ENCODE results near the gene DOCK9. TPM values are rescaled to one million over a fixed set of nuclear protein-coding genes. Genes with fewer than 3 reads are reported as not detected.

The DOCK9 gene
- total RNA-seq, 1 experiment from 2014 or later, result 31.7 TPM

DNA sequence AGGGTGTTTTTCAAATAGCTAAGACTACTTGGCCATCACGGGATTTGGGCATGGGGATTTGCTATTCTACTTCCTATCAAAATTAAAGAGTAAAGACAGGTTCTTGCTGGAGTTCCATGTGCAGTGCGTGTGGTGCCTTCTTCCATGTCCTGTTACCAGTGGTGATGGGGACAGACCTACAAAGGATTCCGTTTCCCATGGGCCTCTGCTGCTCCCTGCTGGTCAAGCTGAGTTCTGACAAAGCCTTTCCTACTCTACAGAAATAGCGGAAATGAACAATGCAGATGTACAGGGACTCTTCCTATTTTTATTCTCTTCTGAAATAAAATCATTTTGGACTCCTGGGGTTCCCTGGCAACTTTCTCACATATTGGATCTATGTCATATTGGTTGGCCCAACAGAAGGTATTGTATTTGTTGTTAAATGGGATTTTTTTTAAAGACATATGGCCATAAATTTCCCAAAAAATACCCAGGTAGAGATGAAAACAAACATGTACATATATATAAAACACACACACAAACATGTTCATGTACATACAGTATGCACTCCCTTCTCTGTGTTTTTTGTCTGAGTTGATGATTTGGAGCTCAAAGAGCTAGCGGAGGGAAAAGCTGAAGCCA, 134.9 kb downstream of the DOCK9 start:
- ChIA-PET POLR2A (ENCODE audit: unreplicated experiment) (no interaction called here), CTCF (no interaction called here)
- H3K79me2 ChIP-seq (ENCODE audit: low read length), result no peaks in the 10 kb centered on the region
- no peak overlapping the region for H3K4me2 ChIP-seq (ENCODE audit: low read length)
- ATAC-seq (peak; percentile 82), DNase-seq (peak; percentile 69)
- no peaks in the 10 kb centered on the region for H3K9me2 ChIP-seq (replicated peaks; ENCODE audit: low read length)
- no peaks in the 10 kb centered on the region for H3K9me3 ChIP-seq (ENCODE audit: low read length)
- no peak overlapping the region for H3K4me3 ChIP-seq (ENCODE audit: low read length)
- TF ChIP-seq, protein P1, sequence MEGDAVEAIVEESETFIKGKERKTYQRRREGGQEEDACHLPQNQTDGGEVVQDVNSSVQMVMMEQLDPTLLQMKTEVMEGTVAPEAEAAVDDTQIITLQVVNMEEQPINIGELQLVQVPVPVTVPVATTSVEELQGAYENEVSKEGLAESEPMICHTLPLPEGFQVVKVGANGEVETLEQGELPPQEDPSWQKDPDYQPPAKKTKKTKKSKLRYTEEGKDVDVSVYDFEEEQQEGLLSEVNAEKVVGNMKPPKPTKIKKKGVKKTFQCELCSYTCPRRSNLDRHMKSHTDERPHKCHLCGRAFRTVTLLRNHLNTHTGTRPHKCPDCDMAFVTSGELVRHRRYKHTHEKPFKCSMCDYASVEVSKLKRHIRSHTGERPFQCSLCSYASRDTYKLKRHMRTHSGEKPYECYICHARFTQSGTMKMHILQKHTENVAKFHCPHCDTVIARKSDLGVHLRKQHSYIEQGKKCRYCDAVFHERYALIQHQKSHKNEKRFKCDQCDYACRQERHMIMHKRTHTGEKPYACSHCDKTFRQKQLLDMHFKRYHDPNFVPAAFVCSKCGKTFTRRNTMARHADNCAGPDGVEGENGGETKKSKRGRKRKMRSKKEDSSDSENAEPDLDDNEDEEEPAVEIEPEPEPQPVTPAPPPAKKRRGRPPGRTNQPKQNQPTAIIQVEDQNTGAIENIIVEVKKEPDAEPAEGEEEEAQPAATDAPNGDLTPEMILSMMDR (conservative IDR thresholded peaks at IDR 0.05; ENCODE audit: low read depth, low read length), result peak; percentile 77
- no peak for TF ChIP-seq EZH2 (IDR thresholded peaks at IDR 0.05; ENCODE audit: low read length, unreplicated experiment)
- TF ChIP-seq EZH2phosphoT487 (IDR thresholded peaks at IDR 0.05; ENCODE audit: borderline replicate concordance, low read length), result no peak
- no TSS peak for BruUV-seq (replicated peaks)
- intact Hi-C loops (cut with micrococcal nuclease), result loop anchor here (2.0 to 10.0 kb wide), 3 partner anchors 170 to 398 kb away; partner anchors contain the start of gene STK24
- peaks cover 5% of the 10 kb centered on the region for H3K4me1 ChIP-seq (ENCODE audit: insufficient read depth, low read length)
- no peaks in the 10 kb centered on the region for H3K27me3 ChIP-seq (ENCODE audit: low read length)
- no peaks in the 10 kb centered on the region for H4K20me1 ChIP-seq (ENCODE audit: low read length)
- H3K27ac ChIP-seq (ENCODE audit: low read length), result no peak overlapping the region
- no peak overlapping the region for H2AFZ ChIP-seq (ENCODE audit: low read length)
- no peak overlapping the region for H3K9ac ChIP-seq (ENCODE audit: low read length)
- H3F3A ChIP-seq (ENCODE audit: low read length, unreplicated experiment), result no peaks in the 10 kb centered on the region
- no peaks in the 10 kb centered on the region for H3K36me3 ChIP-seq (ENCODE audit: low read depth, low read length)

DNA sequence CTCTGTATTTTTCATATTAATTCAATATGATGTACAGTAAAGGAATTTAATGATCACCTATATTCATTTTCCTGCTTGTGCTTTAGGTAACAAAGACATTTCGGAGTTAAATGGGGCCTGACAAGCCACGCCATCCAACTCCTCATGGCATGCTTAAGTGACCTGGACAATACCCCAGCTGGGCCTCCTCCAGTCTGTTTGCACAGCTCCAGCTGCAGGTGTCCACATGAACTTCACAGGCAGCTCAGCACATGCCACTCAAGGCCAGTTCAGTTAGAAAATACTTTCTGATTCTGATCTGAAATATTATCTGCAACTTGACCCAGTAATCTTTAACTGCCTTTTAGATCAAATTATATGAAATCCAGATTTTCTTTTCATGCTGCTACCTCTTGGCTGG, 135.8 kb downstream of the DOCK9 start:
- TF ChIP-seq, protein P1 (conservative IDR thresholded peaks at IDR 0.05; ENCODE audit: low read depth, low read length), result no peak
- no peak for TF ChIP-seq EZH2phosphoT487 (IDR thresholded peaks at IDR 0.05; ENCODE audit: borderline replicate concordance, low read length)
- TF ChIP-seq EZH2 (IDR thresholded peaks at IDR 0.05; ENCODE audit: low read length, unreplicated experiment), result no peak
- no peaks in the 10 kb centered on the region for H3K36me3 ChIP-seq (ENCODE audit: low read depth, low read length)
- no TSS peak for BruUV-seq (replicated peaks)

More for the DNA sequence above, 135.8 kb downstream of the DOCK9 start:
- ATAC-seq, result no peak
- DNase-seq, result no peak
- H3K27me3 ChIP-seq (ENCODE audit: low read length), result no peaks in the 10 kb centered on the region
- no peak overlapping the region for H2AFZ ChIP-seq (ENCODE audit: low read length)
- H4K20me1 ChIP-seq (ENCODE audit: low read length), result no peaks in the 10 kb centered on the region
- H3F3A ChIP-seq (ENCODE audit: low read length, unreplicated experiment), result no peaks in the 10 kb centered on the region
- H3K79me2 ChIP-seq (ENCODE audit: low read length), result no peaks in the 10 kb centered on the region
- H3K27ac ChIP-seq (ENCODE audit: low read length), result no peak overlapping the region
- no peaks in the 10 kb centered on the region for H3K9me3 ChIP-seq (ENCODE audit: low read length)
- peaks cover 5% of the 10 kb centered on the region for H3K4me1 ChIP-seq (ENCODE audit: insufficient read depth, low read length)
- intact Hi-C loops (cut with micrococcal nuclease), result loop anchor here (2.0 to 10.0 kb wide), 3 partner anchors 169 to 397 kb away; partner anchors contain the start of gene STK24
- no peak overlapping the region for H3K4me2 ChIP-seq (ENCODE audit: low read length)
- POLR2A ChIA-PET (ENCODE audit: unreplicated experiment), result no interaction called here
- CTCF ChIA-PET, result no interaction called here
- H3K9me2 ChIP-seq (replicated peaks; ENCODE audit: low read length), result no peaks in the 10 kb centered on the region
- H3K4me3 ChIP-seq (ENCODE audit: low read length), result no peak overlapping the region
- H3K9ac ChIP-seq (ENCODE audit: low read length), result no peak overlapping the region
